ENCODE results near the gene SPG11.
"Not testable (repeated sequence)": the region's sequence is repeated elsewhere in the genome, so short reads cannot be mapped to it uniquely, and the experiment has no call there.

The SPG11 gene

GRCh38 chr15:44554934-44555723, 108.3 kb downstream of the SPG11 start:
- H3K4me3 Mint-ChIP-seq, result no peak overlapping the region
- DNase-seq (no peak), ATAC-seq (replicated peaks) (peak; percentile 19)
- no peaks in the 10 kb centered on the region for H3K27me3 Mint-ChIP-seq
- H3K9me3 Mint-ChIP-seq, result no peaks in the 10 kb centered on the region
- H3K27ac Mint-ChIP-seq, result peak overlapping the region; percentile 20 to 66
- peaks cover 97% of the 10 kb centered on the region for H3K36me3 Mint-ChIP-seq (ENCODE audit: insufficient read depth)
- H3K4me1 Mint-ChIP-seq (ENCODE audit: low read depth in 2 of 2), result peaks cover 6 to 15% of the 10 kb centered on the region in 2 donors

- no peak overlapping the region for H3K4me3 Mint-ChIP-seq
- H3K36me3 Mint-ChIP-seq (ENCODE audit: insufficient read depth), result peaks cover 69% of the 10 kb centered on the region
- DNase-seq, result no peak
- no peaks in the 10 kb centered on the region for H3K9me3 Mint-ChIP-seq
- no peaks in the 10 kb centered on the region for H3K27me3 Mint-ChIP-seq
- H3K4me1 Mint-ChIP-seq (ENCODE audit: low read depth in 2 of 2), result peaks cover 12 to 34% of the 10 kb centered on the region in 2 donors
- peak overlapping the region in 1 of 2 donors; percentile 39 for H3K27ac Mint-ChIP-seq
- no peak for ATAC-seq (replicated peaks)
Measured at GRCh38 chr15:44550734-44551133, 112.7 kb downstream of the SPG11 start.

- Mint-ChIP-seq H3K9me3 (no peaks in the 10 kb centered on the region), H3K4me3 (no peak overlapping the region), H3K27ac (no peak overlapping the region), H3K4me1 (ENCODE audit: low read depth in 2 of 2) (peaks cover 12 to 31% of the 10 kb centered on the region in 2 donors), H3K36me3 (ENCODE audit: insufficient read depth) (peaks cover 65% of the 10 kb centered on the region), H3K27me3 (no peaks in the 10 kb centered on the region)
- ATAC-seq (replicated peaks) (peak; percentile 42), DNase-seq (no peak)
Measured at GRCh38 chr15:44550256-44550655, 113.2 kb downstream of the SPG11 start.

- H3K4me1 Mint-ChIP-seq (ENCODE audit: low read depth in 2 of 2), result peaks cover 10 to 27% of the 10 kb centered on the region in 2 donors
- not testable (repeated sequence) for H3K9me3 Mint-ChIP-seq; DNase-seq; H3K4me3 Mint-ChIP-seq; H3K27me3 Mint-ChIP-seq; ATAC-seq (replicated peaks)
- peaks cover 54% of the 10 kb centered on the region for H3K36me3 Mint-ChIP-seq (ENCODE audit: insufficient read depth)
- peak overlapping the region in 1 of 2 donors; percentile 81 for H3K27ac Mint-ChIP-seq
Measured at GRCh38 chr15:44549152-44549551, 114.3 kb downstream of the SPG11 start.

- DNase-seq (peak in 1 of 3 experiments; percentile 14), ATAC-seq (replicated peaks) (peak; percentile 87)
- Mint-ChIP-seq H3K4me1 (ENCODE audit: low read depth in 2 of 2) (peaks cover 27 to 51% of the 10 kb centered on the region in 2 donors), H3K27ac (peak overlapping the region; percentile 2 to 74), H3K27me3 (no peaks in the 10 kb centered on the region), H3K36me3 (ENCODE audit: insufficient read depth) (peaks cover 41% of the 10 kb centered on the region), H3K4me3 (peak overlapping the region; percentile 13 to 27), H3K9me3 (no peaks in the 10 kb centered on the region)
Measured at GRCh38 chr15:44545913-44546802, 117.3 kb downstream of the SPG11 start.

GRCh38 chr15:44544745-44545144, 118.7 kb downstream of the SPG11 start:
- H3K9me3 Mint-ChIP-seq; ATAC-seq (replicated peaks); DNase-seq; H3K27me3 Mint-ChIP-seq: not testable (repeated sequence)
- H3K4me1 Mint-ChIP-seq (ENCODE audit: low read depth in 2 of 2), result peaks cover 32 to 61% of the 10 kb centered on the region in 2 donors
- peak overlapping the region; percentile 20 to 36 for H3K4me3 Mint-ChIP-seq
- peaks cover 33% of the 10 kb centered on the region for H3K36me3 Mint-ChIP-seq (ENCODE audit: insufficient read depth)
- peak overlapping the region in 1 of 2 donors; percentile 31 for H3K27ac Mint-ChIP-seq

GRCh38 chr15:44542596-44542995, 120.9 kb downstream of the SPG11 start:
- H3K27me3 Mint-ChIP-seq, result no peaks in the 10 kb centered on the region
- no peaks in the 10 kb centered on the region for H3K9me3 Mint-ChIP-seq
- H3K4me1 Mint-ChIP-seq (ENCODE audit: low read depth in 2 of 2), result peaks cover 40 to 56% of the 10 kb centered on the region in 2 donors
- peaks cover 40% of the 10 kb centered on the region for H3K36me3 Mint-ChIP-seq (ENCODE audit: insufficient read depth)
- ATAC-seq (replicated peaks) (no peak), DNase-seq (no peak)
- H3K4me3 Mint-ChIP-seq, result peak overlapping the region in 1 of 2 donors; percentile 10
- peak overlapping the region in 1 of 2 donors; percentile 19 for H3K27ac Mint-ChIP-seq

- ATAC-seq (replicated peaks) (no peak), DNase-seq (no peak)
- Mint-ChIP-seq H3K36me3 (ENCODE audit: insufficient read depth) (peaks cover 52% of the 10 kb centered on the region), H3K9me3 (no peaks in the 10 kb centered on the region), H3K4me3 (peak overlapping the region in 1 of 2 donors; percentile 8), H3K4me1 (ENCODE audit: low read depth in 2 of 2) (peaks cover 38 to 52% of the 10 kb centered on the region in 2 donors), H3K27me3 (no peaks in the 10 kb centered on the region), H3K27ac (peak overlapping the region in 1 of 2 donors; percentile 19)
Measured at GRCh38 chr15:44541282-44541958, 122.0 kb downstream of the SPG11 start.

GRCh38 chr15:44537735-44538240, 125.7 kb downstream of the SPG11 start:
- ATAC-seq (replicated peaks), result no peak
- Mint-ChIP-seq H3K27me3 (no peaks in the 10 kb centered on the region), H3K36me3 (ENCODE audit: insufficient read depth) (peaks cover 49% of the 10 kb centered on the region), H3K9me3 (no peaks in the 10 kb centered on the region), H3K4me1 (ENCODE audit: low read depth in 2 of 2) (peaks cover 33 to 55% of the 10 kb centered on the region in 2 donors), H3K4me3 (peak overlapping the region; percentile 93 to 94), H3K27ac (peak overlapping the region; percentile 93 to 96)
- peak in 1 of 3 experiments; percentile 11 for DNase-seq

- H3K27me3 Mint-ChIP-seq, result no peaks in the 10 kb centered on the region
- peak within 1 kb of the TSS; percentile 93 to 96 for H3K27ac Mint-ChIP-seq
- H3K9me3 Mint-ChIP-seq, result no peaks in the 10 kb centered on the region
- DNase-seq (peak; percentile 91 to 93 (median 91)), ATAC-seq (replicated peaks) (peak; percentile 88)
- H3K4me1 Mint-ChIP-seq (ENCODE audit: low read depth in 2 of 2), result peaks cover 31 to 51% of the 10 kb centered on the region in 2 donors
- peak within 1 kb of the TSS; percentile 93 to 94 for H3K4me3 Mint-ChIP-seq
- peaks cover 49% of the 10 kb centered on the region for H3K36me3 Mint-ChIP-seq (ENCODE audit: insufficient read depth)
Measured at GRCh38 chr15:44536962-44537734, 126.3 kb downstream of the SPG11 start, which contains the start of gene EIF3J. Gene EIF3J (plus strand): TSS chr15:44537147. CDS start chr15:44537195, 48 bp downstream.

- Mint-ChIP-seq H3K9me3 (no peaks in the 10 kb centered on the region), H3K27me3 (no peaks in the 10 kb centered on the region), H3K4me1 (ENCODE audit: low read depth in 2 of 2) (peaks cover 27 to 43% of the 10 kb centered on the region in 2 donors), H3K27ac (peak overlapping the region; percentile 93 to 96), H3K36me3 (ENCODE audit: insufficient read depth) (peaks cover 44% of the 10 kb centered on the region), H3K4me3 (peak overlapping the region; percentile 93 to 94)
- ATAC-seq (replicated peaks) (peak; percentile 63), DNase-seq (no peak)
Measured at GRCh38 chr15:44536302-44536961, 127.0 kb downstream of the SPG11 start.
